NCI-H2029 (cell line): ENCODE data around the gene PMEPA1.
"Not testable (repeated sequence)": the region's sequence is repeated elsewhere in the genome, so short reads cannot be mapped to it uniquely, and the experiment has no call there.

ENCODE experiments used
- DNase-seq: peaks from one replicate; lab custom pipeline; 2025; lab: John Stamatoyannopoulos, UW

Gene PMEPA1

DNA sequence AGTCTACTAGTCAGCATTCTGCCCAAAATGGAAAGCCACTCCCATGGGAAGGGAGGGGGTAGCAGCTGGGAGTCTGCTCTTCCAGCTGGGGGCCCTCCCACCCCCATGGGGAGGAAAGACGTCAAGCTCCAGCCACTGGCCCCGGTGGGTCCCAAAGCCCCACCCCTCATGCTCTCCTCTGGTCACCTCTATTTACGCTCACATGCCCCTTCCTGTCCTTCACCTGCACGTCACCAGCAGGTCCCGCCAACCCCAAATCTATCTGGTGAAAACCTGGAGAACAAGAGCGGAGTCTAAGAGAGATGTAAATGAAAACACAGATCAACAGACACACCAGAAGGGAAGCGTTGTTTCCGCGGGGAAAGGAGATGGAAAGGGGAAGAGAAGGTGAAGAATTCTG is 59.5 kb downstream of the PMEPA1 start:
- DNase-seq: no peak

DNA sequence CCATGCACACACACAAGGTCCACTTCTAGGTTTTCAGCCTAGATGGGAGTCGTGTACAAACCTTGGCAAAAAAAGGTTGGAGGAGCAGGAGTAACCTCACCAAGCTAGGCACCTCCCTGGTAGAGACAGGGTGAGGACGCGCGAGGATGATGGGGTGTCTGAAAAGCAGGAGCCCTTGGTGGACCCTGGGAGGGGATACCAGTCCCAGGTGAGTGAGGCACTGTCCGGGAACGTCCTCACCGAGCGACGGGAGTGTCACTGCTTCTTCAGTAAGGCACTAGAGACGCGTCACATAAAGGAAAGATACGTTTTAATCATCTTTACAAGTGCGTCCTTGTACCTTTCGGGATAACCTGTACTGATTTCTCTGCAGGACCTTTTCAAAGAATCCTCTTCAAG is 60.2 kb downstream of the PMEPA1 start:
- DNase-seq: no peak

DNA sequence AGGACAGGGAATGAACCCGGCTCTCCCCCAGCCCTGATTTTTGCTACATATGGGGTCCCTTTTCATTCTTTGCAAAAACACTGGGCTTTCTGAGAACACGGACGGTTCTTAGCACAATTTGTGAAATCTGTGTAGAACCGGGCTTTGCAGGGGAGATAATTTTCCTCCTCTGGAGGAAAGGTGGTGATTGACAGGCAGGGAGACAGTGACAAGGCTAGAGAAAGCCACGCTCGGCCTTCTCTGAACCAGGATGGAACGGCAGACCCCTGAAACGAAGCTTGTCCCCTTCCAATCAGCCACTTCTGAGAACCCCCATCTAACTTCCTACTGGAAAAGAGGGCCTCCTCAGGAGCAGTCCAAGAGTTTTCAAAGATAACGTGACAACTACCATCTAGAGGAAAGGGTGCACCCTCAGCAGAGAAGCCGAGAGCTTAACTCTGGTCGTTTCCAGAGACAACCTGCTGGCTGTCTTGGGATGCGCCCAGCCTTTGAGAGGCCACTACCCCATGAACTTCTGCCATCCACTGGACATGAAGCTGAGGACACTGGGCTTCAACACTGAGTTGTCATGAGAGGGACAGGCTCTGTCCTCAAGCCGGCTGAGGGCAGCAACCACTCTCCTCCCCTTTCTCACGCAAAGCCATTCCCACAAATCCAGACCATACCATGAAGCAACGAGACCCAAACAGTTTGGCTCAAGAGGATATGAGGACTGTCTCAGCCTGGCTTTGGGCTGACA is 60.8 kb downstream of the PMEPA1 start:
- no peak for DNase-seq

DNA sequence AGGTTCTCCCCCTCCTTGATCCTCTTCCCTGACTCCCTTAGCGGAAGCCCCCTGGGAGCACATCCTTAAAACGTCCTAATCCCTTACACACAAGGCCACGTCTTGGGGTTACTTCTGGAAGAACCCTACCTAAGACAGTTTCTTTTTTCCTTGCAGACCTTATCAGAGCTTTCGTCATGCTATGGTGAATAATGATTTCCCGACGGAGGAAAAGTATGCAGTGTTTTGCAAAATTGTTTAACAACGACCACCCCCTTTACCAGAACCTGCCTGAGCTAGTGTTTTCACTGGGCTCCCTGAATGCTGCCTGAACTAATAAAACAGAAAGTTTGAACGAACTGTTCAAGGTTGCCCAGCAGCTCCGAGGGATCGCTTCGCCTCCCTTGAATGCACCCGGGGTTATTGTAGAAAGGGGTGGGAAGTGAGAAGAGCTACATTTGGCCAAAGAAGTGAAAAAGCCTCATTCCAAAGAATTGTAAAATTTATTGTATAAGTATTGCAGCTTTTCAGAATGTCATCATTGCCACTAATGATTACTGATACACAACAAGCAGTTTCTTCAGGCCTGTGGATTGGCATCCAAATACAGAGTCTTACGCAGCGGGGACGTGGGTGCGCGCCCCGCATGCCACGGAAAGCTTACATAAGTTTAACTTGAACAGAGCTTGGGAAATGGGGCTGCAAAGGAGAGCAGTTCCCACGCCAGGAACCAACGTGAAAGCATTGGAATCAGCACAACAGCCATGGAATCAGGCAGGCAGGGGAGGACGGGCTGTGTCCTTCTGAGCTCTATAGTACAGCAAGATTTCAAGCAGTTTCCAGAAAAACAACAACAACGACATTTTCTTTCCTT is 61.7 kb downstream of the PMEPA1 start:
- DNase-seq: no peak

DNA sequence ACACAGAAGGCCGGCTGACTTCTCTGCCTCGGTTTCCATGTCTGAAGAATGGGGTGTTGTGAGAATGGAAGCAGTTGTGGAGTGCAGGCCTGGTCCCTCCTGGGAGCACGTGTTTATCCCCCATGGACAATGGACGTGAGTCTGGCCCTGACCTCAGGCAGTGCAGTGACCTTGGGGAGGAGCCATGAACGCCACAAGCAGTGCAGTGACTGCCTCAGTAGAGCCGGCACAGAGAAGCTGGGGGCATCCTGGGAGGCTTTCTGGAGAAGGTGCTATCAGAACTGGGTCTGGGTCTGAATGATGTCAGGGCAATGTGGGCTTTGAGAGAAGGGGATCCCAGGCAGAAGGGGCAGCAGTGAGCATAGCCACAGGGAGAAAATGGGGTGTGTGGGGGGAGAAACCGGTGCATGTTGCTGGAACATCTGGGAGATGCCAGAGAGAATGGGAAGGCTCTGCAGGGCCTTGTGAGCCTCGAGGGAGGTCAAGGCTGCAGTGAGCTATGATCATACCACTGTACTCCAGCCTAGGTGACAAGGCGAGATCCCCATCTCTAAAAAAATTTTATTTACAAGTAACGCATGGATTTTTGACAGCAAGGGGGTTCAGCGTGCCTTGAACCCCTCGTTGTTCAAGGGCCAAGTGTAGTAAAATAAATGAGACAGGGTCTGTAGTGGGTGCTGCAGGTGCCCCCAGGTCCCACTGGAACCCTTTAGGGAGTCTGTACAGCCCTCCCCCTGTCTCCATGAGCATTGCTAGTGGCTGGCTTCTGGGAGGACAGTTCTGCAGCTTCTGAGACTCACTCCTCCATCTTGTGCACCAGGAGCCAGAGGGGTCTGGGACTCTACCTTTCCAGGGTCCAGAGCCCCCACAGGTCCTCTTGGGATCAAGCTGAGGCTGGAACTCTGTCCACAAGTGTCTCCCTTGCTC is 62.5 kb downstream of the PMEPA1 start:
- no peak for DNase-seq

DNA sequence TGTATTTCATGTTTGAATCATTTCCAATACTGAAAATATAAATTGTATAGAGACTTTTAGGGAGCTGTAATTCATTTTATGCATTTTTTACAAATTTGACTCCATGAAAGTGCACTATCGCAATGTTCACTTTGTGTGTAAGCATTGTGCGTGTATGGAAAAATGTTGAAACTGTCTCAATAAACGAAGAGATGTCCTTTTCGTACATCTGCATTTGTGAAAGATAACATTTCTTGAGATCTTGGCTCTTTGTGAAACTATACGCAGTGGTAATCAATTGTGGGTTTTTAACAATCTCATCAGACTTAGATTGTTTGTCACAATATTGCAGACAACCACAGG is 70.9 kb downstream of the PMEPA1 start:
- no peak for DNase-seq

DNA sequence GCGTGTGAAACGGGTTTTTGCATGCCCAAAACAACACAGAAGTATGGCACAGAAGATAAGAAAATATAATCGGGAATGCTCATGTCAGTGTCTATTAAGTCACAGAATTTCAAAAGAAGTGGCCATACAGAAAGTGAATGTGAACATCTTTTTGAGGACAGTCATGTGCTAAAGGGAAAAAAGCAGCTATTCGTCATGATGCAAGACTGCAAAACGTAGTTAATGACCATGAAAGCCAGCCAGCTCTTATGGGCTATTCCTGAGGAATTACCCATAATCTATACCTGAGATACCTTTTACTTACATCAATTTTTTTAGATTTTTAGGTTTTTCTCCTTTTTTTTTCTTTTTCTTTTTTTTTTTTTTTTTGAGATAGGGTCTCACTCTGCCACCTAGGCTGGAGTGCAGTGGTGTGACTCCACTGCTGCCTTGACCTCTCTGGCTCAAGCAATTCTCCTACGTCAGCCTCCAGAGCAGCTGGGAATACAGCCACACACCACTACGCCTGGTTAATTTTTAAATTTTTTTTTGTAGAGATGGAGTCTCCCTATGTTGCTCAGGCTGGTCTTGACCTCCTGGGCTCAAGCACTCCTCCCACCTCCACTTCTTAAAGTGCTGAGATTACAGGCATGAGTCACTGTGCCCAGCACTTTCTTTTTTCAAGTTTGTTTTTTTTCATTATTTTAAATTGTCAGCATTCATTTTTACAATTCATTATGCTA is 71.5 kb downstream of the PMEPA1 start:
- no peak for DNase-seq

DNA sequence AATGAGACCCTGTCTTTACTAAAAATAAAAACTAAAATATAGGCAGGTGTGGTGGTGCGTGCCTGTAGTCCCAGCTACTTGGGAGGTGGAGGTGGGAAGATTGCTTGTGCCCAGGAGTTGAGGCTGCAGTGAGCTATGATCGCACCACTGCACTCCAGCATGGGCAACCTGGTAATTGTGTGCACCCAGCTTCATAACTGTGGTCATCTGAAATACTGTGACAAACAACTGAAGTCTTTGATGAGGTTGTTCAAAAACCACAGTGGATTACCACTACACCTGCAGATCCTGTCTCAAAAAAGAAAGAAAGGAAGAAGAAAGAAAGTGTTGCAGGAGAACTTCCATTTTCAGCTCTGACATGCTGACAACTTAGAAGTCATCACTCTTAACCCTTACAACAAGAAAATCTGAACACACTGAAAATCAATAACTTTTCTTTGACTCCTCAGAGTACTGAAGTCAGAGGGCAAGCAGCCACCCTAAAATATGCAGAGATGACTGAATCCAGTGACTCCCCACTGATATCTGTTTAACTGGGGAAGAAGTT is 75.8 kb downstream of the PMEPA1 start:
- no peak for DNase-seq

DNA sequence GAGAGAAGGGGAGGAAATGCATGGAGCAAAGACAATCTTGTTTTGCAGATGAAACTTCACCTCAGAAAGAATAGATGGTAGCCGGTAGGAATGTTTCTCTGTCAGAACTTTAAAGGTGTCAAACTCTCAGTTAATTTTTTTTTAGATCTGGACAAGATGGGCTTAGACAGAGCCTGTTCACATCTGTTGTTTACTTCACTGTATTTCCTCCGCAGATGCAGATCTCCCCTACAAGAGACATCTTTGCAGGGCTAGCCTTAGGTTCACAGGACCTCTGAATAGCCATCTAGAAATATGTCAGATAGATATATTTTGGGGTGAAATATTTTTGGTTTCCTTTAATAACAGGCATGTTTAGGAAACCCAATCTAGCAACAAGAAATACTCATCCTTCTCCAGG is 77.5 kb downstream of the PMEPA1 start:
- no peak for DNase-seq

DNA sequence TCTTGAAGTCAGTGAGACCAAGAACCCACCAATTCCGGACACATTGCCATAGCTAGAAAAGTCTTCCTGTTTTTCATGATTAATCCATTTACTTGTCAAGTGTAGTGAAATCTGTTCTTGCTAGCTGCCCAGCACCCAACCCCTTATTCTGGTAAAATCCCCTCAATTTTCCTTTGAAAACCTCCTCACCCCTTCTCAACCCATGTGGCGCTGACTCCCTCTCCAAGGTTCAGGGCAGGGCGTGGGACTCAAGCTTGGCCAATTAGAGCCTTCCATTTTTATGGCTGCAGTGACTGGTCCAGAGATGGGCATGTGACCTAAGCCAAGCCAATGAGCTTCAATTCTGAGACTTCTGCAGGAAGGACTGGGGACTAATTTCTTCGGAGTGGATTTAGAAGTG is 79.8 kb downstream of the PMEPA1 start:
- DNase-seq: no peak

DNA sequence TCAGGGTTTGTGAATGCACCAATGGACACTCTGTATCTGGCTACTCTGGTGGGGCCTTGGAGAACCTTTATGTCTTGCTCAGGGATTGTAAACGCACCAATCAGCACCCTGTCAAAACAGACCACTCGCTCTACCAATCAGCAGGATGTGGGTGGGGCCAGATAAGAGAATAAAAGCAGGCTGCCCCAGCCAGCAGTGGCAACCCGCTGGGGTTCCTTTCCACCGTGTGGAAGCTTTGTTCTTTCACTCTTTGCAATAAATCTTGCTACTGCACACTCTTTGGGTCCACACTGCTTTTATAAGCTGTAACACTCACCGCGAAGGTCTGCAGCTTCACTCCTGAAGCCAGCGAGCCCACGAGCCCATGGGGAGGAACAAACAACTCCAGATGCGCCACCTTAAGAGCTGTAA is 80.3 kb downstream of the PMEPA1 start:
- not testable (repeated sequence) for DNase-seq

DNA sequence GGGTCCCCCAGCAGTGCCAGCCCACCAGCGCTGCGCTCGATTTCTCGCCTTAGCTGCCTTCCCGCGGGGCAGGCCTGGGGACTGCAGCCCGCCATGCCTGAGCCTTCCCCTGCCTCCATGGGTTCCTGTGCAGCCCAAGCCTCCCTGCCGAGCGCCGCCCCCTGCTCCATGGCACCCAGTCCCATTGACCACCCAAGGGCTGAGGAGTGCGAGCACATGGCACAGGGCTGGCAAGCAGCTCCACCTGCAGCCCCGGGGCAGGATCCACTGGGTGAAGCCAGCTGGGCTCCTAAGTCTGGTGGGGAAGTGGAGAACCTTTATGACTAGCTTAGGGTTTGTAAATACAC is 80.9 kb downstream of the PMEPA1 start:
- DNase-seq: not testable (repeated sequence)

DNA sequence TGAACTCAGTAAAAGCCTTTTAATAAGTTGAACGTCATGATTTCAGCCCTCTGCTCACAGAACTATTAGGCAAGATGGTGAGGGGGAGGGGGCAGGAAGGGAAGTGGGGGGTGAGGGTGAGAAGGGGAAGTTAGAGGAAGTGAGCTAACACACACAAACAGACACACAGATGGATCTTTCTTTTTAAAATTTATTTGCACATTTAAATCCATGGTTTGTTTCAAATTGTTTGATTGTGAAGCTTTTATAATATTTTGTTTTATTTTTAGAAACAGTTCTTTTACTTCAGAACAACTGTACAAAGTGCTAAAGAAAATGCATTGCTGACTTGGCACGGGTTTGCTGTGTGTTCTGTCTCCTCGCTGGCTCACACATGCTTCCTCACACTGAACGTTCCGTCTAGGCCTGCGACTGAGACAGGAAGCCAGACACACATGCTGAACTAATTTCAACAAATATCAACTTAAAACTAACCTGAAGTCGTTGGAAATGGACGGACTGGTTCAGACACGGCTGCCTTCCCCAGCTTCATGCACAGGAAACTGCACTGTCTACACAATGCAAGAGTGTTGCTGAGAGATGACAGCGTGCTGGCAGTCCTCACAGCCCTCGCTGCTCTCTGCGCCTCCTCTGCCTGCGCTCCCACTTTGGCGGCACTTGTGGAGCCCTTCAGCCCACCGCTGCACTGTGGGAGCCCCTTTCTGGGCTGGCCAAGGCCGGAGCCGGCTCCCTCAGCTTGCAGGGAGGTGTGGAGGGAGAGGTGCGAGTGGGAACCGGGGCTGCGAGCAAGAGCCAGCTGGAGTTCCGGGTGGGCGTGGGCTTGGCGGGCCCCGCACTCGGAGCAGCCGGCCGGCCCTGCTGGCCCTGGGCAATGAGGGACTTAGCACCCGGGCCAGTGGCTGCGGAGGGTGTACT is 81.5 kb downstream of the PMEPA1 start:
- DNase-seq: no peak

DNA sequence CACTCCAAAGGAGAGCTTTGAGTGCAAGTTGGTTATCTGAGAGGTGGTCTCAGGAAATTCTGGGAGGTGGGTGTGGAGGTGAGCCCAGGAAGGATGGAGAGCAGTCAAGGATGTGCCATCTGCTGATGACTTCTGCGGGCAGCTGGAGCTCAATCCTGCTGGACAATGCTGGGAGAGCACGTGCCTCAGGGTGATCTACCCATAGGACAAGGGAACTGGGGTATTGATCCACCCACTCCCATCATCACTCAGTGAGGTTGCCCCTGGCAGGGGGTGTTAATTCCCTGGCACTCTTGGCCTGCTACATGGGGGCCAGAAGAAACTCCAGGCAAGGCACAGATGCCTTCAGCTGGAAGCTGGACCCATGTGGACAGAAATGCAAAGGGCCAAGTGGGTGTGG is 82.5 kb downstream of the PMEPA1 start:
- no peak for DNase-seq

DNA sequence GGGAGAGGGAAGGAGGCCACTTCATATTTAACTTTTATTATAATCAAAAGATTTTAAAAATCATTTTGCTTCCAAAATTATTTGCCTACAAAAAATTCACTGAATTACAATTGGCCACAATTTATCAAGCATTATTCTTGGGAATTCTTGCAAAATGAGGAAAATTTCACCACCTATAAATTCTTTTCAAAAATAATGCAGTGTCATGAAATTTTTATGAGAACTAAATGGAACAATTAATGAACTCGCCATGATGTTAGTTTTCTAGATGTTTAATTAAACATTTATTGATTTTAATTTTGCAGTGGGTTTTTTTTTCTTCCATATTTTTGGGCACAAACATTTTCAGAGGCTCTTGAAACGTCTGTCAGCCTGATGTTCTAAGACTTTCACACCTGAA is 83.8 kb downstream of the PMEPA1 start:
- no peak for DNase-seq

DNA sequence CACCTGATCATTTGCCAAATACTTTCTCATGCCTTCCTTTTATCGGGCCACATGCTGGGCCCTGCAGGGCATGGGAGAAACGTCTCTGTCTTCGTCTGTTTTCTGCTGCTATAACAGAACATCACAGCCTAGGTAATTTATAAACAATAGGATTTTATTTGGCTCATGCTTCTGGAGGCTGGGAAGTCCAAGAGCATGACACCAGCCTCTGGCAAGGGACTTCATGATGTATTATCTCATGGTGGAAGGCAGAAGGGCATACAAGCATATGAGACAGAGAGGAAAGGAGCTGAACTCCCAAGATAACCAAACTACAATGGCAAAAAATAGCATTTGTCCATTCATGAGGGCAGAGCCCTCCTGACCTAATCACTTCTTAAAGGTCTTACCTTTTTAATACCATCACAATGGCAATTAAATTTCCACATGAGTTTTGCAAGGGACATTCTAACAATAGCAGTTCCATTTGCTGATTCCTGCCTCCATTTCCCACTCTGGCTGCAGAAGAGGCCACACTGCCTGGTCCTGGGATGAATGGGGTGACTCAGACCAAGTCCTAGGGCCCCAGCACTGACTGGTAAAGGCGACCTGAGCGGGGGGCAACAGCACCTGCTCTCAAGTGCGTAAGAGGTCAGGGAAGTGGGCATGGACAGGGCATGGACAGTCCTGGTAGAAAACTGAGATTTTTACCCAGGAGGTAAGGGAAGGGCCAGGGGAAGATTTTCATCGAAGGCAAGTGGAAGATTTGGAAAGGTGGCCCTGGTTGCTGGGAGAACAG is 84.4 kb downstream of the PMEPA1 start:
- no peak for DNase-seq

DNA sequence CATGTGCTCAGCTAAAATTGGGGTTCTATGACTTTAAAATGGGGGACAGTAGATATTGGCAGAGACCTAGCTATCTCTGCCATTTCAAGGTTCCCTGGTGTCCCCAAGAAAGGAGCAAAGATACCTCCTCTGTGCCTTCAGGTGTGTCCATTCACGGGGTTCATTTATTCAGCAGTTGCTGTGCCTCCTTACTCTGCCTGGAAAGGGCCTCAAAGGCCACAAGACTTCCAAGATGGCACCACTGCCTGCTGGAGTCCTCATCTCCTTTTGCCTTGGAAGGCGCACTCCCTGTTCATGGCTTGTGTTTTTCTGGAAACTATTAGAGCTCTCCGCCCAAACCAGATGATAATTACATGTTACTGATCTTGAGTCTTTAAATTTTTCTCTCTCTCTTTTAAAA is 85.7 kb downstream of the PMEPA1 start:
- no peak for DNase-seq

DNA sequence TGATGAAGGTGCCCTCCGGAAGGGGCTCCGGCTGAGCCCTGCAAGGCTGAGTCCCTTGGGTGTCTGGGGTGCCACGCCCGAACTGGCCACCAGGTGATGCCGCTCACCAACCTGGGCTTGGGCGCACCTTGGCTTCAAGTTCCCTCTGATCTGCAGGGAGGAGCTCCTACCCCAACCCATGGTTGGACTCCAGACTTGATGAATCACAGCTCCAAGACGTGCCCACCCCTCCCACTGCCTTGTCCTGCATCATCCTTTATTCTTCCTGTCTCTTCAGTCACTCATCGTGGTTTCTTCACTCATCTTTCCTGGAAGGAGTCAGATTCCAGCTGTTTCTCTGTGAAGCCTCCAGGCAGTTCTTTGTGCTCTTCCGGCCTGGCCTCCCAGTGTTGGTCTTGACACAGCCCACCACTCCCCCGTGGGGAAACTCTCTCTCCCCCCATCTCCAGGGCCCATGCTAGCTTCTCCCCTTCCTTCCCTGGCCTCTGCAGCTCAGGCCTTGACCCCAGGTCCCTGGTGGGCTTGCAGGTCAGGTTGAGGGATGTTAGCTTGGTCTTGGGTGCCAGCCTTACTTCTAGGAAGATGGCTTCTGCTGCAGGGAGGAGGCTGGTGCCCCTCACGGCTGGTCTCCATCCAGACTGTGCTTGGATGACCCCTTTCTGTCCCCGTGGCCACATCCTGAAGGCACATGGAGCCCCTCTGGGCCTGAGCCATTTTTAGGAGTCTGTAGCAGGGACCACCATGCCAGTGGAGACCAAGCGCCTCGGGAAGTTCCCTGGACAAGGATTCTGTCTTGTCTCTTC is 87.0 kb downstream of the PMEPA1 start:
- peak; percentile 45 for DNase-seq

DNA sequence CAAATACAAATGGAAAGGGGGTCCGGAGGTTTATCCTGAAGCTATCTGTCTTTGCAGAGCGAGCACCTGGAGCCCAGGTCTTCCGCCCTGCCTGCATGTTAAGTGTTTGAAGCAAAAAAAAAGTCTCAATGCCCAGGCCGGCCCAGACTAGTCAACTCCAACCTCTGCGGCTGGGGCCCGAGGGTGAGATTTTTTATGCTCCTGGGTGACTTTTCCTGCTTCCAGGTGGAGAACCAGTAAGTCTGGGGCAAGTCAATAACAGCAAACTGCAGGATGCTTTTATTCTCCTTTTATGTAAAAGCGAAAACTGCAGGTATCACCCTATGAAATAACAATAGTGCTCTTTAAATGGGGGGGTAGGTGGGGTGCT is 87.6 kb downstream of the PMEPA1 start:
- DNase-seq: no peak
